CD4-positive, alpha-beta T cell treated with Interleukin-17A for 4 hours (primary cell): ENCODE measurements around the gene TBC1D1.
A peak's percentile ranks its signal among the peaks of the same experiment; 100 is the strongest.
"Not testable (repeated sequence)": the region's sequence is repeated elsewhere in the genome, so short reads cannot be mapped to it uniquely, and the experiment has no call there.

Source experiments
- DNase-seq: peaks from one replicate; pipeline ENCODE4 v3.0.0-alpha.2; 2020; ENCODE audit warnings: mixed read lengths

TBC1D1 gene

GRCh38 chr4:38020961-38021360 lies 130.1 kb downstream of the TBC1D1 start:
- not testable (repeated sequence) for DNase-seq

DNA sequence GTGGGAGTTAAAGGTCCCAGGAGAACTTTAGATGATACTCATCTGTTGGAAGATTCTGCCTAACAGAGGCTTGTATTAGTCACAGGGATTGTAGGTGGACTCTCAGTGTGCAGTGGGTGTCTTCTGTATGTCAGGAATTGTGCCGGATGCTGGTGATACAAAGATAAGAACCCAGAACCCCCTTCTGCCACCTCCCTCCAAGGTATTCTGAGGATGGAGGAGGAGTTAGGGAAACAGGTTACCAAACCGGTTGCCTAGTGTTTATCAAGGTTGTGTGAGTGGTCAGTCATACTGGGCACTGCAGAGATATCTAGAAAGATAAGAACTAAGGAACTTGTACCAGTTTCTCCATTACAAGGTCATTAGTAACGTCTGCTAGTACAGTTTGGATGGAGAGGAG lies 130.9 kb downstream of the TBC1D1 start:
- no peak for DNase-seq

- no peak for DNase-seq
Measured at GRCh38 chr4:38023347-38024205, 132.7 kb downstream of the TBC1D1 start.

DNA sequence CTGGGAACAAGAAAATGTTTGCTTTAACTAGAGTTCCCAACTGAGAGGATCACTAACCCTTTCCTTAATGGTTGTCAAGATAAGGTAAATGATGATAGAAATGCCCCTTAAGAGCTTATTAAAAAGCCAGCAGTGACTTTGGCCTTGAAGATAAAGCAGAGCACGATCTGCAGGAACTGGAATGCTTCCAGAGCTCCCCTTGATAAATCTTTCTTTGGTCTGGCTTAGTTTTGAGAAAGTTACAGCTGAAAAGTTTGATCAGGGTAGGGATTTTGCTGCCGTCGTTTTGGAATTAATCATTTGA lies 133.3 kb downstream of the TBC1D1 start:
- no peak for DNase-seq

DNA sequence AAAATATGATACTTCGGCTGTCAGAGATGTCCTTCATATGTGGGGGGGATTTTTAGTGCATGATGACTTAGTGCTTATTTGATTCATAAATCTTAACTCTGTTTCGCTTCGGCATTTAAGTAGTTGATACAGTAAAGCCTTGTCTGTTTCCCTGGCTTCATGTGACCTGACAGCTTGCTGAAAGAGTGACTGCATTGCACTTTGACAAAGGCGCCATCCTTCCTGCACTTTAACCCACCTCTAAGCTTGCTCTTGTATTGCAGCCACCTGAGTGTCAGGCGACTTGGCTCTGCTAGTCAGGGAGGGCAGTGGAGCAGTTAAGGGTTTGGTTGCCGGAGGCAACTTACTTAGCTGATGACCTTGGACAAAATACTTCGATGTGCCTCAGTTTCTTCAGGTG lies 134.8 kb downstream of the TBC1D1 start:
- DNase-seq = no peak

DNA sequence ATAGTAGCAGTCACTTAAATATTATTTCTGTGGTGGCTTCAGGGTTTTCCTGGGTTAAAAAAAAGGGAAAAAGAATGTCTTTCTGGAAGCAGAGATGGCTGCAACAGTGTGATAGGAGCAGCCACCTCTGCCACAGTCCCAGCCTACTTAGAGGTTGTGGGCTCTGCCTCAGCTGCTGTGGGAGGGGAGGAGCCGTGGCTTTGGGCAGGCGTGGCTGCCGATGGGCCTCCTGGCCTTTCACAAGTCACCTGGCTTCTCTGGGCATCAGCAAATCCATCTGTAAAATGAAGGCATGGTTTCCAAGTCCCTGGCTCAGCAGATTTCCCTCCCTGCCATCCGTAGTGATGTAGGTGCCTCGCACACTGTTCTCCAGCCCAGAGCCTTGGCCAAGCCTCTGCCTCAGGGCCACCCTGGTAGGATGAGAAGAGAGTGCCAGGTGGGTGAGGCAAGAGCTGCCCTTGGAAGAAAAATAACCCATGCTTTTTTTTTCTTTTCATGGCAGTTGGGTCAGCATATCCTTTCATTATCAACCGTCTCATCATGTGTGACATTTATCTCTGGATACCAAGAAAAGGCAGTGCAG lies 135.4 kb downstream of the TBC1D1 start:
- DNase-seq = no peak

DNA sequence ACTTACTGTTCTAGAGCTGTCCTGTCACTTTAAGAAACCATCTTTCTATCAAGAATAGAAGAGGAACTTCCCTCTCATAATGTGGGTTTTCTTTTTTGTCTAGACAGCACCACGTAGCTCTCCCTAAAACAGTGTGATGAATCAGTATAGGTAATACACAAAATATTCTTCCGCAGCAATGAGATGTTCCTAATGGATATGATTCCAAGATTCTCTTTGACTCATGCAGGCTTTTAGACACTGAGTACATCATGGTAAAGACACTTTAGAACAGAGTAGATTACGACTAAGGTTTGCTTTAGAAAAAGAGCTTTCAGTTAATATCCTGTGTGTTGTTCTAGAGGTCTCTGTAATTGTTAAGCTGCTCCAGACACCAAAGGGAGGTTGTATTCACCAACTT lies 139.1 kb downstream of the TBC1D1 start:
- no peak for DNase-seq

GRCh38 chr4:38034986-38035882 lies 144.3 kb downstream of the TBC1D1 start:
- DNase-seq = peak; percentile 54

GRCh38 chr4:38036548-38036947 lies 145.7 kb downstream of the TBC1D1 start:
- DNase-seq = no peak

DNA sequence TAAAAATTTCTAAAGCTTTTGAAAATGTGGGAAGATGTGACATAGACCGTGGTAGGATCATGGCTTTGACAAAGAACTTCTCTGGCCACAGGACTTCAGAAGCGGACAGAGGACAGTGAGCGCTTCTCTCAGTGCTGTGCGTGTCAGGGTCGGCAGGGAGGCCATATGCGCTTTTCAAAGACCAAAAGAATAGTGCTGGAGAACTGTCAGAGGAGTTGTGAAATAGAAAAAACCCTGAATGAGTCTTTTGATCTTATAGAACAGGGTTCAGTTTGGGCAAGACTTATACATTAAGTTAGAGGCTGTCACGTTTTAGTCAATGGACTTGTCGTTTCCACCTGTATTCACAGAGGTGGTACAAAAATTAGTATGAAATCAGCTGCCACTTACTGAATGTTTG lies 146.7 kb downstream of the TBC1D1 start:
- no peak for DNase-seq

DNA sequence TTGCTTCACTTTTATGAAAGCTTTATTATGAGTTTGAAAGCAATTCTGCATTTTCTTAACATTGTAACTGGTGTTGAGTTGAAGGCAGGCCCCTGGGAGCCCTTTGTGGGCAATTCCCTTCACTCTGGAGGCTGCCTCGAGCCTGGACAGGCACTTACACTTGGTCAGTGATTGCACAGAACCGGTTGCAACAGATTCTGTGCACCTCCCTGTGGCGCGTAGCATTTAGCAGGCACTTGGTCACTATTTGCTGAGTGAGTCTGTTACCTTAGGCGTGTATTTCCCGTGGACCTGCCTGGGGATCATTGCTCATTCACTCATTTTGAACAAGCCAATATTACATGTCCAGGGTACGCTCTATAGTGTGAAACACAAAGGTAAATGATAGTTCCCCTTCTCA lies 149.7 kb downstream of the TBC1D1 start:
- DNase-seq = no peak

DNA sequence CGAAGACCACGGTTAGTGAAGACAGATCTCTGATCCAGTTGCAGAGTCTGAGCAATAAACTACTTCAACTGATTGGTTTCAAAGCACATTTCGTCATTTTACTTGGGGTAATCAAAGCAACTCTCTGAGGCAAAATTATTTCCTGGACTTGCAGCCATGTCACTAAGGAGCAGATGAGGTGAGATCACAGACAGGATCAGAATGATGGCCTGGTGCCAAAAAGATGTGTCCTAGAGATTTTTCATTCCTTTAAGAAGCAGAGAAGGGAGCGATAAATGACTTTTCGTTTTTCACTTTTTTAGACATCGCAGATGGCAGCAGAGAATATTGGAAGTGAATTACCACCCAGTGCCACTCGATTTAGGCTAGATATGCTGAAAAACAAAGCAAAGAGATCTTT lies 153.2 kb downstream of the TBC1D1 start:
- DNase-seq = no peak

DNA sequence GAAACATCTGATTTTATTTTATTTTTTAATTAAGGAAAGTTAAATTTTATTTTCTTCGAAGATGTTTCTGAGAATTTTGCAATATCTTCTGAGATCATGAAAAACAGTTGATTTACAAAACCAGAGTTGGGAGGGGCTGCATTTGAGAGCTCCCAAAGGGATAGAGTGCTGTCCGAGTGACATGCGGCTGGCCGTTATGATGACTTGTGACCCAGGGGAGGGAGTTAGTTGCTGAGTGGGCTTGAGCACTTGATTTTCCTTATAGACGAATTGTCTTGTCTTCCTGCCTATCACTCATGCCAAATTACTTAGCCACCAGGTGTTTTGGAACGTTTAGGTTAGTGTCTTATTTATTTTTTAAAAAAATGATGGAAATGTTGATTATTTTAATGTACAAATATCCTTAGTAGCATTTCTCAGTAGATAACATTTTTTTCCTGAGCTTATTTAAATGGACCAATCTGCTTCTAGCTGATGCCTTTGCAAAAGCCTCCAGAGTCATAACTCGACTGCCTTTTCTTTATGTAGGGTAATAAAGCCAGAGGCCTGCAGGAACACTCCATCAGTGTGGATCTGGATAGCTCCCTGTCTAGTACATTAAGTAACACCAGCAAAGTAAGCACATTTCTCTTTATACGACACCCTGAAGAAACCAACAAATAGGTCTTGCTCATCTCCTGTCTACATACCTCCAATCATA lies 154.6 kb downstream of the TBC1D1 start:
- no peak for DNase-seq

- no peak for DNase-seq
Measured at GRCh38 chr4:38046727-38047489, 156.0 kb downstream of the TBC1D1 start.

- DNase-seq = no peak
Measured at GRCh38 chr4:38049545-38050170, 158.8 kb downstream of the TBC1D1 start.

DNA sequence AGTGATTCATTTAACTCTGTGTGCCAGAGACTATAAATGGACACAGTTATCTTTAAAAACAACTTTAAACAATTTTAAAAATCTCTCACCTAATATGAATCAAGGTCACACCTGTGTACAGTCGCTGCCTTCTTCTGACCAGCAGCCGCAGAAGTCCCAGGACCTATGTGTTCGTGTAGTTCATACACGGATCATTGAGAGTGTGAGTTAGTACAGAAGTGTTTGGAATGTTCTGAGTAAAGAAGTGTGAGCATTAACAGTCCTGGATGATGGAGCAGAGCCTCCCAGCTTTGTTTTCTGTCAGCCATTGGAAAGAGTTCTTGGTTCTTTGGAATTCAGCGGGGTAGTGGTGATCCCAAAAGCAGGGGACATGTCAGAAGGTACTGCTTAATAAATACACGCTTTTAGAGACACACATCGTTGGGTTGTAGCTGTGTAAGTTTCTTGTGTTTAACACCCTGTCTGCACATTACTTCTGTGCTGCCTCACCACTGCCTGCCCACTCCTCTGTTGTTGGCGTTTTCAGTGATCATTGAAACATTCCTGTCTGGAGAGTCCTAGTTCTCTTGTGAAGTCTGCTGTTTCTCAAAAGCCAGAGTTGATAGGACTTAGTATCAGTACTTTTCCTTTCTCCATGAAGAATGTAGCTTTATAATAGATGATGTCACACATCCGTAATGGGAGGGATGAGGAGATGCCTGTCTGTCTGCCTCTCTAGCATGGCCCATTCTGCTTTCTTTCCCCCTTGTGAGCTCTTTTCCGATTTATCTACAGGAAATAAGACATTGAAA lies 159.9 kb downstream of the TBC1D1 start:
- no peak for DNase-seq

GRCh38 chr4:38055566-38055965 lies 164.7 kb downstream of the TBC1D1 start:
- DNase-seq = no peak

- no peak for DNase-seq
Measured at GRCh38 chr4:38056011-38056685, 165.3 kb downstream of the TBC1D1 start.

DNA sequence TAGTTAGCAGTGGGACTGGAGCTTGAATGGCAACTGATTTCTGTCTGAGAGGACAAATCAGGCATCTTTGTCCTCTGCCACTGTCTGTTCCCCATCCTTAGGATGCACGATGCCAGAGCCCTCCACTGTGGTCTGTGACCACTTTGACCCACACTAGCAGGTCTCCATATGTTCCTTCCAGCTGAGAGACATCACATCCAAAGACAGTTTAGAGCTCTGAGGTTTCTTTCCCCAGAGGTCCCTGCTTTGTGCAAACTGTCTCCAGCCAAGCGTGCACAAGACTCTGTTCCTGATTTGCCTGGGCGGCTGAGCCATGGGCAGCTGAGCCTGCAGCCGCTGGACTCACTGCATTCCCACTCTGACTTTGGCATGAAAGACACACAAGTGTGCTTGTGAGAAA lies 167.3 kb downstream of the TBC1D1 start:
- DNase-seq = no peak

- DNase-seq = no peak
Measured at GRCh38 chr4:38060829-38061431, 170.0 kb downstream of the TBC1D1 start.
